Upper lobe of right lung (tissue), 1 donor: ENCODE measurements around the gene DOK7. TPM values are rescaled to one million over a fixed set of nuclear protein-coding genes. Genes with fewer than 3 reads are reported as not detected.

Experiments
- ATAC-seq: fragments of 200-7000 bp; cut with Tn5 transposase; one replicate; pipeline ENCODE4 v1.9.1; 2020; ENCODE audit warnings: mild to moderate bottlenecking, moderate library complexity
- DNase-seq: peaks from one replicate; pipeline ENCODE4 v3.0.0-alpha.2; 2020
- H3K27ac ChIP-seq: fragments of 200-600 bp; one replicate; pipeline ENCODE4 v1.8.0; 2022
- H3K27me3 ChIP-seq: fragments of 200-600 bp; one replicate; pipeline ENCODE4 v1.8.0; 2022; ENCODE audit warnings: mild to moderate bottlenecking
- H3K36me3 ChIP-seq: fragments of 200-600 bp; one replicate; pipeline ENCODE4 v1.8.0; 2022
- H3K4me1 ChIP-seq: fragments of 200-600 bp; one replicate; pipeline ENCODE4 v1.8.0; 2022
- H3K4me3 ChIP-seq: fragments of 200-600 bp; one replicate; pipeline ENCODE4 v1.8.0; 2022; ENCODE audit warnings: mild to moderate bottlenecking
- H3K9me3 ChIP-seq: fragments of 200-600 bp; one replicate; pipeline ENCODE4 v1.8.0; 2022
- intact Hi-C: fragments of 100-400 bp; cut with DNase I; formaldehyde crosslinking; loops from one replicate; pipeline ENCODE4 v1.11.0; 2022
- total RNA-seq: library from RNA; stranded (reverse); fragmentation: NEBNext Ultra II Directional; extraction: Animal tissue kit (Norgen Biotek cat#: 25700); gene quantifications from one replicate; pipeline ENCODE4 v1.2.1, GENCODE V29; 2021
- TF ChIP-seq, protein P1 (sequence below): fragments of 200-600 bp; IDR thresholded peaks from one replicate; pipeline ENCODE4 v1.8.0; 2022; ENCODE audit warnings: antibody characterized with exemption
- donor health status: DM: no; HTN: yes; CAD: no; lungs with severe emphysema.

DOK7 gene
- total RNA-seq, 1 donor from 2014 or later: 3.6 TPM

GRCh38 chr4:3462321-3462789 is 751 bp upstream of the DOK7 start:
- DNase-seq: no peak
- Histone ChIP-seq H3K9me3 (no peaks in the 10 kb centered on the region), H3K4me3 (no peak overlapping the region), H3K36me3 (no peaks in the 10 kb centered on the region), H3K27ac (no peak overlapping the region), H3K4me1 (peaks cover 5% of the 10 kb centered on the region), H3K27me3 (peaks cover 34% of the 10 kb centered on the region)
- intact Hi-C loops: no loop called here
- no peak for ATAC-seq
- TF ChIP-seq, protein P1, sequence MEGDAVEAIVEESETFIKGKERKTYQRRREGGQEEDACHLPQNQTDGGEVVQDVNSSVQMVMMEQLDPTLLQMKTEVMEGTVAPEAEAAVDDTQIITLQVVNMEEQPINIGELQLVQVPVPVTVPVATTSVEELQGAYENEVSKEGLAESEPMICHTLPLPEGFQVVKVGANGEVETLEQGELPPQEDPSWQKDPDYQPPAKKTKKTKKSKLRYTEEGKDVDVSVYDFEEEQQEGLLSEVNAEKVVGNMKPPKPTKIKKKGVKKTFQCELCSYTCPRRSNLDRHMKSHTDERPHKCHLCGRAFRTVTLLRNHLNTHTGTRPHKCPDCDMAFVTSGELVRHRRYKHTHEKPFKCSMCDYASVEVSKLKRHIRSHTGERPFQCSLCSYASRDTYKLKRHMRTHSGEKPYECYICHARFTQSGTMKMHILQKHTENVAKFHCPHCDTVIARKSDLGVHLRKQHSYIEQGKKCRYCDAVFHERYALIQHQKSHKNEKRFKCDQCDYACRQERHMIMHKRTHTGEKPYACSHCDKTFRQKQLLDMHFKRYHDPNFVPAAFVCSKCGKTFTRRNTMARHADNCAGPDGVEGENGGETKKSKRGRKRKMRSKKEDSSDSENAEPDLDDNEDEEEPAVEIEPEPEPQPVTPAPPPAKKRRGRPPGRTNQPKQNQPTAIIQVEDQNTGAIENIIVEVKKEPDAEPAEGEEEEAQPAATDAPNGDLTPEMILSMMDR: no peak

DNA sequence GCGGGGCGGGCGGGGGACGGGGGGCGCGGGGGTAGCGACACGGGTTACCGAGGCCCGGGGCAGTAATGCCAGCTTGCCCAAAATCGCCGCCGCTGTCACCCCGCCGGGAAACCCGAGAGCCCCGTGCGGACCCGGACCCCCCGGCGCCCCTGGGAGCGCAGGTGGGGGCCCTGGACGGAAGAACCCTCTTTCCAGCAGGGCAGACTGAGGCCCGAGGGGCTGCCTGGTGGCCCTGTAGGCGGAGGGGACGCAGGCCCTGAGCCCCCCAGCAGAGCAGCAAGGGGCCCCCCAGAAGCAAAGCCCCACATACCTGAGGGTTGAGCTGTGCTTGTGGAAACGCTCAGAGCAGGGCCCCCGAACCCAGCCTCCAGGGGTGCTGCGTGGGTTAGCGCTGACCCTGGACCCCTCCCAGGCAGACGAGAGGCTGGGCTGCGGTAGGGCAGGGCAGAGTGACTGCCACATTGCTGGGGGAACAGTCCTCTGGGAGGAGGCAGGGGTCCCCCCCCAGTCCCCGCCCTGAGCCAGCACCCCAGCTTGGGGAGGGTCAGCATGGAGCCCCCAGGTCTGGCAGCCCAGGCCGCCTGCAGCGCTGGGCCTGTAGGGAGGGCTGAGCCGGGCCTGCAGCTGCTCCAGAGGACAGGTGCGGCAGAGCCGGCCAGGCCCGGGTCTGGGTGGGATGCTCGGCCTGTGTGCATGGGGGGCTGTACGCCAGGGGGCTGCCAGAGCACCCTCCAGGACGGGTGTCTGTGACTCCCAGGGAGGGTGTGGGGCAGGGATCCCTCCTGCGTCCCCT is 646 bp downstream of the DOK7 start:
- no peaks in the 10 kb centered on the region for H3K9me3 ChIP-seq
- DNase-seq: no peak
- H3K4me1 ChIP-seq: peaks cover 5% of the 10 kb centered on the region
- H3K4me3 ChIP-seq: peak overlapping the region; percentile 42
- TF ChIP-seq, protein P1: no peak
- peaks cover 34% of the 10 kb centered on the region for H3K27me3 ChIP-seq
- no peak for ATAC-seq
- H3K36me3 ChIP-seq: no peaks in the 10 kb centered on the region
- no peak overlapping the region for H3K27ac ChIP-seq
- intact Hi-C loops: no loop called here

DNA sequence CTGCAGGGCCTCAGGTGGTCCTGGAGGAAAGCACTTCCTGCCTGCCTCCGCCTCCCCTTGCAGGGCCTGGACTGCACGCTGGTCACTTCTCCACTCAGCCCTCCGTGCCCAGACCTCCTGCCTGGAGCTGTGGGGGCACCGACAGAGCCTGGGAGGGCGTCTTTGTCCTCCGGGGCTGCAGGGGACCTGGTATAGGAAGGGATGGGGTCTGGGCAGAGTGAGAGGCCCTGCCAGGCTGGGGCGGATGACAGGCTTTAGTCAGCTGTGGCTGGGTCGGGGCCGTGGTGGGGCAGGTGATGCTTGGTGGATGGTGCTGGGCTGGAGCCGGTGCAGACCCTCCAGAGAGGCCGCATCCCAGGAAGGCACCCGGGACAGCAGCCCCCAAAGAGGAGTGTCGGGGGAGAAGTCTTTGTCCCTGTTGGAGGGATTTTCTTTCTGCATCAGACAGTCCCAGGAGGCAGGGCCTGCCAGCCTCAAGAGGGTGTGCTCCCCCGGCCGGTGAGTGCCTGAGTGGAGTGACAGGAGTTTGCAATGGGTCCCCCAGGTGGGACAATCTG is 1.3 kb downstream of the DOK7 start:
- H3K4me1 ChIP-seq: peaks cover 5% of the 10 kb centered on the region
- TF ChIP-seq, protein P1: no peak
- peaks cover 34% of the 10 kb centered on the region for H3K27me3 ChIP-seq
- no peaks in the 10 kb centered on the region for H3K36me3 ChIP-seq
- H3K27ac ChIP-seq: no peak overlapping the region
- no peak for DNase-seq
- H3K9me3 ChIP-seq: no peaks in the 10 kb centered on the region
- intact Hi-C loops: no loop called here
- ATAC-seq: no peak
- H3K4me3 ChIP-seq: no peak overlapping the region

- Histone ChIP-seq H3K27me3 (peaks cover 34% of the 10 kb centered on the region), H3K9me3 (no peaks in the 10 kb centered on the region), H3K27ac (no peak overlapping the region), H3K36me3 (no peaks in the 10 kb centered on the region), H3K4me3 (no peak overlapping the region), H3K4me1 (peaks cover 5% of the 10 kb centered on the region)
- TF ChIP-seq, protein P1: no peak
- ATAC-seq: no peak
- intact Hi-C loops: no loop called here
- no peak for DNase-seq
Measured at GRCh38 chr4:3464911-3465697, 2.0 kb downstream of the DOK7 start.

DNA sequence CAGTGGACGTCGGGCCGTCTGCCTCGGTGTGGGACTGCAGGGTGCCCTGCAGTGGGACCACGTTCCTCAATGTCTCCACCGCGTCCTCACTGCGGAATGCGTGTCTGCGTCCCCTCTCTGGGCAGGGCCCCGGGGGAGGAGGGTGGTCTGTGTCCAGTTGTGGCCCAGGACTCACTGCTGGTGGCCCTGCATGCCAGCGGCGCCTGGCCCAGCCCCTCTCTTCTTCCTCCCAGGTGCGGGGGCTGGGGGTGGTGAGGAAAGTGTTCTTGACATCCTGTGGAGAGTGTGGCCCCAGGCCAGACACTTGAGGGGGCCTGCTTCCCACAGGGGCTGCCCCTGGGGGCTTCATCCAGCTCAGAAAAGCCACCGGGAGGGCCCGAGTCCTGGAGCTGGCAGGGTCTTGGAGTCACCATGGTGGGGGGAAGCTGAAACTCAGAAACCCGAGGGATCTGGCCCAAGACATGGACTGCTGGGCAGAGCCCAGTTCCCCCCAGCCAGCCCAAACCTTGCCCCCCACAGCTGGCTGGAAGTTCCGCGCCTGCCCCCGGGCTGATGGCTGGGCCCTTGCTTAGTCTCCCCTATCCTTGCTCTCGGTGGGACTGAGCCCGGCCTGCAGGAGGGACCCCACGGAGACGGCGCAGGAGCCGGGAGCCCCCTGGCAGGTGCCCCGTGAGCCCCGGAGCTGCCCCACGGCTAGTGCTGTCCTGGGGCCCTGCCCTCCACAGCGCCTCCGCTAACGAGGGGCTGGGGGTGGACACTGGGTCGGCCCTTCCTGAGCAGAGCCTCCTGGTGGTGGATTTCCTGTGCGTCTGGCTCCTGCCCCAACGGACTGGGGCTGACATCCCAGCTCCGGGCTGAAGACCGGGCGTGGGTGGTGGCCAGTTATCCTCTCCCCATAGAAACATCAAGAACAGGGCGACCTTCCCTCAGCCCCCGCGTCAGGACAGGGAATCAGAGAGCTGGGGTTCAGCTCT is 2.9 kb downstream of the DOK7 start:
- Histone ChIP-seq H3K27me3 (peaks cover 36% of the 10 kb centered on the region), H3K4me1 (peaks cover 5% of the 10 kb centered on the region), H3K36me3 (no peaks in the 10 kb centered on the region), H3K9me3 (no peaks in the 10 kb centered on the region), H3K4me3 (no peak overlapping the region), H3K27ac (no peak overlapping the region)
- intact Hi-C loops: no loop called here
- TF ChIP-seq, protein P1: no peak
- DNase-seq: no peak
- no peak for ATAC-seq
